GM19438 (cell line): Measurements from ENCODE around the gene SERPIND1.
"Not testable (repeated sequence)": the region's sequence is repeated elsewhere in the genome, so short reads cannot be mapped to it uniquely, and the experiment has no call there.

ENCODE experiments used
- ATAC-seq: cut with Tn5 transposase; IDR thresholded peaks from one replicate; pipeline ENCODE4 v1.9.1; 2021; ENCODE audit warnings: low read depth; ENCODE audit not compliant: unreplicated experiment

The SERPIND1 gene, protein sequence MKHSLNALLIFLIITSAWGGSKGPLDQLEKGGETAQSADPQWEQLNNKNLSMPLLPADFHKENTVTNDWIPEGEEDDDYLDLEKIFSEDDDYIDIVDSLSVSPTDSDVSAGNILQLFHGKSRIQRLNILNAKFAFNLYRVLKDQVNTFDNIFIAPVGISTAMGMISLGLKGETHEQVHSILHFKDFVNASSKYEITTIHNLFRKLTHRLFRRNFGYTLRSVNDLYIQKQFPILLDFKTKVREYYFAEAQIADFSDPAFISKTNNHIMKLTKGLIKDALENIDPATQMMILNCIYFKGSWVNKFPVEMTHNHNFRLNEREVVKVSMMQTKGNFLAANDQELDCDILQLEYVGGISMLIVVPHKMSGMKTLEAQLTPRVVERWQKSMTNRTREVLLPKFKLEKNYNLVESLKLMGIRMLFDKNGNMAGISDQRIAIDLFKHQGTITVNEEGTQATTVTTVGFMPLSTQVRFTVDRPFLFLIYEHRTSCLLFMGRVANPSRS

DNA sequence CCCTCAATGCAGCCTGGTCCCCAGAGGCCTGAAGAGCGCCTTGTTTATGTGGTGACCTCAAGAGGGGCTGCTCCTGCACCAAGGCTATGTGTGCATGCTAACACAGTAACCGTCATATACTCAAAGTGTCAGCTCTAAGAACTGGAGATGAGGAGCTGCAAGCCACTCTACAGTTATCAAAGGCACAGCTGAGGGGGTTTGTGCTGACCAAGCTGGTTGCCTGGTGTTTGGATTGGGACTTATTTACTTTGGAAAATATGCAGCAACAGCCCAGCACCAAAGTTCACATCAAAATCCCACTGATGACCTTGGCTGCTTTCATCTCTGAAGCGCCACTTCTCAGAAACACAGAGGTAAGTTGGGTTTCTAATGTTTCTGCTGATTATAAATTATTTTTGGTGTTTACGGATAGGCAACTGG lies at the start of gene SERPIND1:
SERPIND1 (plus strand) TSS at position 321 of the 420 bp plus-strand sequence. CDS start 5,200 bp downstream, outside the sequence.
- no peak for ATAC-seq

DNA sequence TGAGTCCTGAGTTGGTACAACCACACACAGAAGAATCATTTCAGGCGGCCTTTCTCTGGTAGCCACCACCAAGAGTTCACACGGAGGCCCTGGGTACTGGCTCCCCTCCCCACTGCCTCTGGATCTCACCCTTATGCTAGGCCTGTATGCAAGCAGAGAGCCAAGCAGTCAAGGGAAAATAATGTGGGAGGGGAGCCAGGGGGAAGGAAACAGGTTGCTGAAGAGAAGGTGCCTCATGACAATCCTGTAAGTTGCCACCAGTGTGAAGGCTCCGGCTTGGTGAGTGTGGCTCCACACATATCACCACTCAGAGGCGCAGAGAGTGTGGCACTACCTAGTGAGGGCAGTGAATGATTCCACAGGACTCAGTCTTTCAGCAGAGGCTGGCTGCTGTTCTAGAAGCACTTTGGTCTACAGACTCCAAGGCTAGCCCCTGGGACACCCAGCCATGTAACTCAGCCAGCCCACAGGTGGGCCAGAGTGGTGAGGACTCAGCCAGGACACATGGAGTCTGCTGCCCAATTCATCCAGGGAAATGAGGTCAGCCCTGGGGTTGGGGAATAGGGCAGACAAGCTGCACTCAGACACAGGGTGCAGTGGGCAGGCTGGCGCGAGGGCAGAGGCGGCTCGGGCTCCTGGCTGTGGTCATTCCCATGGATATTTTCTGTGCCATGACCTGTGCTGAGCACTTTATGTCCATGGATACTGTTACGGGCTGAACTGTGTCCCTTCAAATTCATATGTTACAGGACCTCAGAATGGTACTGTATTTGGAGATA lies 49.0 kb upstream of the SERPIND1 start:
- no peak for ATAC-seq

DNA sequence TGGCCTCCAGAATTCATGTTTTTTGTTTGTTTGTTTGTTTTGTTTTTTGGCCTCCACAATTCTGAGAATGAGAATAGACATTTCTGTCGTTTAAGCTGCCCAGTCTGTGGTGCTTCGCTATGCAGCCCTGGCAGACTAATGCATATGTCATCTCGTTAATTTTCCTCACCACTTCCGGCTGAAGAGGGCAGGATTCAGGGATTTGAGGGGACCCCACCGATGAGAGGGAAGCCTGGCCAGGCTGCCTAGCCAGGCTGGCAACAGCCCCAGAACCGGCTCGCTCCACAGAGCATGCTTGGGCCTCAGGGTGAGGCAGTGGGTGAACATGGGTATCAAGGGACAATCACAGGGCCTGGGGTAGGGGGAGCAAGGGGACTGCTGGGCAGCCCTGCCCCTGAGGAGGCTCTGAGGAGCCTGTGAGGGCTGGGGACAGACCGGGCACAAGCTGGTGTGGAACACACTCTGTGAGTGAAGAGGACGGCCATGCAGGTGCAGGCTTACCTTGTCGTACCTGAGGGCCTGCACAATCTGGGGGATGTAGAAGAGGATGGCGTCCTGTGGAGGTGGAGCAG lies 47.8 kb upstream of the SERPIND1 start:
- ATAC-seq = no peak

DNA sequence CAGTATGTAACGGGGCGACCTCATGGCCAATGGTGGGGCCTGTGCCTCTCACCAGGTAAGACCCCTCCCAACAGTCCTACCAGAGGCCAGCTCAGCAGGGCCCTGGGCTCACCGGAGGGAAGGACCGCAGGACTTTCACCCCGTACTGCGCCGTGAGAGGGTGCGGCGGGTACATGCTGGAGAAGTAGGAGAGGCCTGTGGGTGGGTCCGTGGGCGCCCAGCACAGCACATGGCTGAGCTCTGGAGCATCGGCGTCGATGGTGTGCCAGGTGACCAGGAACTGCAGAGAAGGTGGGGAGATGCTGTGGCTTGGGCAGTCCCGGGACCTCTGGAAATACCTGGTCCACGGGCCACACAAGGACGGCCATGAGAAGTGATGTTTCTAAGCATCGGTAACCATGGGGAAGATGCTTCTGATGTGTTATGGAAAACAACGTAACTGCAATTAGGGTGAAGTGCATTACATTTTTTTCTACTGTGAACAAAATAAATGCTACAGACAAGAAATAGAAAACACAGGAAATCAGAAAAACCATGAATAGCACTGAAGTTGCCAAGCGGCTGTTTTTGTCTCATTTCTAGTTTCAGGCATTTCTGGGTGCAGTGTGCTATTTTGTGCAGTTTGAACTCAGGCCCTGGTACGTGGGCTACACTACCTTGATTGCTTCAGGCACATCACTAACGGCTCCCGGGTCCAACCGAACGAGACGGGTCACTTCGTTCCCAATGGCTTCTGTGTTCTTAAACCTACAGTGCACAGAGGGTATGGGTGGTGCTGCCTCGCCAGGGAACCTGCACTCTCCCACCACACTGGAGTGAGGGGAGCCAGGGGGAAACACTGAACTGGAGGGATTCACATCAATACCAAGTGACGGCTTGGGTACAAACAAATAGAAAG lies 46.5 kb upstream of the SERPIND1 start:
- ATAC-seq = no peak

DNA sequence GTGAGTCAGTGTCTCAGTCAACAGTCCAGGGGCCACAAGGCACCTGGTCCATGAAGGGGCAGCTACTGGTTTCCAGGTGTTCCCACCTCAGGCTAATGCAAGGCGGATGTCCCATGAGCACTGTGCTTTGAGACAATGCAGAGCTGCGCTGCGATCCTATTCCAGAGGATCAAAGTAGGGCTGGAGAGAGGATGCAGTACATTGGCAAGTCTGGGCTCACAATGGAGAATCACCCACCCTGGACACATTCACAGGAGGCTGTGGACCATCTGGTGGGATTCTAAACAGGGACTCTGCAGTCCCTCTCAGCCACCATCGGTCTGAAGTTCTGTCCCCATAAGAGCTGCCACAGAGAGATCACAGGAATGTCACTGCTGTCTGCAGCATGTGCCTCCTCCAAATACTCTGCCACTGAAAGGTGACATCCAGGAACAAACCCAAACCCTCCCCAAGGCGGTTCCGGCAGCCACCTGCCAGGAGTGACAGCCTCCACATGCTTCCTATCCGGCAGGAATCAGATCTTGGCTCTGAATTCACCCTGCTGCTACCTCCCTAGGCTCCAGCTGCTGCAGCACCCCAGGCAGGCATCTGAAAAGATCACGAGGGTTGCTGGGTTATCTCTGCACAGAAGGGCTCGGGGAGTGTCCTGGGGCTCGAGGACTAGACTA lies 45.3 kb upstream of the SERPIND1 start:
- no peak for ATAC-seq

DNA sequence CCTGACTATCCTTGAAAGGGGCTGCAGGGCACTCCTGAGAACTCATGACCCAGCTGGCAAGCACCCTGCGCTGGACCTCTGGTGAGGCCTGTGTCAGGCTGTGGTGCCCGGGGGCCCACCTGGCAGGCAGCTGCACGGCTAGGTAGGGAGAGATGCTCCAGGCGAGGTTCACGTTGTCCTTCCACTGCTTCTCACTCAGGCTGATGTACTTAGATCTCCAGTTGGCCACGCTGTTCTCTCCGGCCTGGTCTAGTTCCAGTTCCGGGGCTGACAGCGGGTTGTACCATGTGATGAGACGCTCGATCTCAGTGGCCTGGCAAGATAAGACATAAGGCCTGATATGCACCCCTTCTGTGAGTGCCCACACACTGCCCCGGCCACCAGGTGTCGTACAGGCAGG lies 44.7 kb upstream of the SERPIND1 start:
- no peak for ATAC-seq

DNA sequence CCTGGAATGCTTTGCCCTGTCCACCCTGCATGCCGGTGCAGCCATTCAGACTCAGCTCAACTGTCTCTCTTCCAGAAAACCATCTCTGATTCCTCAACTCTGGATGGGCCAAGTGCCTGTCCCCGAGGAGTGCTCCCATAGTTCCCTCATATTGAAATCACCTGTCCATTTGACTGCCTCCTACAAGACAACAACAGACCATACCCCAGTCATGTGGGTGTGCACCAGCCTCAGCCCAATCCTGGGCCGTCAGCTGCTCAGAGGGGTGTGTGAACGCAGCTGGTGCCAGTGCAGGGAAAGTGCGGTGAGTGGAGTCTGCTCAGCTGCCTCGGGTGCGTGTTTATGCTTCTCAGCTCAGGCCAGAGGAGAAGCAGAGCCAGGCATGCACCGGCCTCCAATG lies 41.5 kb upstream of the SERPIND1 start:
- ATAC-seq = not testable (repeated sequence)

DNA sequence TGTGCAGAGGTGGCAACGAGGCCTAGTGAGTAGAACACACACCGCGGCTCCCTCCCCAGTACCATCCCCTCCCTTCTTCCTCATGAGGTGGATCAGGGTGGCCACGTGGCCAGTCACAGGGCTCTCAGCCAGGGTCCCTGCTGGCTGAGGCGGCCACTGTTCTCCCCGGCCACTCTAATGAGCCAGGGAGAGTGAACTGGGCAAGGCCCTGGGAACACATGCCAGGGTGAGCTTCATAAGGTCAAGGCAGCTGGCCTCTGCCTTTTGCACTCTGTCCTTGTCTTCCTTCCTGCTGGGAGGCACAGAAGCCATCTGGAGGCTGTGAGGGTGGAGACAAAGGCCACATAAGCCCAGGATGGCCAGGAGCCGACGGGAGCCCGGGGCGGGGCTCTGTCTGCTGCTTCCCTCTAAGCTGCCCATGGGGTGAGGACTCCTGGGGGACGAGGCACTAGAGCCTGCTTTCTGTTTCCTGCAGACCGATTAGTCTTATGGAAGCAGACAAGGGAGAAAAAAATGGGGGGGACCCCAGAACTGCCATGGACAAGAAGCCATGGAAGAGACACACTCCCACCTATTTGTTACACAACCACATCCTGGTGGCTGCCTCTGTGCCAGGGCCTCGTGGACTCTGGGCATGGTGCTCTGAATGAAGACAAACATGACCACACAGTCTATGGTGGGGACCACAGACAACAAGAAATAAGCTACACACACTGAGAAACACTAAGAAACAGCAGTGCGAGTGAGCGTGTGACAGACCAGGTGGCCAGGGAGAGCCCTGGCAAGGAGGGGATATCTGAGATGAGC lies 38.4 kb upstream of the SERPIND1 start:
- not testable (repeated sequence) for ATAC-seq

DNA sequence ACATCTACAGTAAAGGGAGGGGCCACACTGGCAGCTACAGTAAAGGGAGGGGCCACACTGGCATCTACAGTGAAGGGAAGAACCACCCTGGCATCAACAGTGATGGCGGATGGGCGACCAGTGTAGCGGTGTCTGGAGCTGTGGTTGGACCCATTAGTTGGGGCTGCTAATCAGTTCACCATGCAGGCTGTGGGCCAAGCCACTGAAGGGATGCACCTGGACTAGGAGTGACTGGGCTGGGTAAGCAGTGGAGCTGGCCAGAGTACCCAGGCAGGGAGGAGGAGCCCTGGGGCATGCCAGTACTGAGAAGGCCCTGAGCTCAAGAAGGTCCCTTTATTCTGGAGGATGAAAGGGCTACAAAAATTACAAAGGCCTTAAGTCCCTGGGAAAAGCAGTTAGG lies 37.0 kb upstream of the SERPIND1 start:
- not testable (repeated sequence) for ATAC-seq

DNA sequence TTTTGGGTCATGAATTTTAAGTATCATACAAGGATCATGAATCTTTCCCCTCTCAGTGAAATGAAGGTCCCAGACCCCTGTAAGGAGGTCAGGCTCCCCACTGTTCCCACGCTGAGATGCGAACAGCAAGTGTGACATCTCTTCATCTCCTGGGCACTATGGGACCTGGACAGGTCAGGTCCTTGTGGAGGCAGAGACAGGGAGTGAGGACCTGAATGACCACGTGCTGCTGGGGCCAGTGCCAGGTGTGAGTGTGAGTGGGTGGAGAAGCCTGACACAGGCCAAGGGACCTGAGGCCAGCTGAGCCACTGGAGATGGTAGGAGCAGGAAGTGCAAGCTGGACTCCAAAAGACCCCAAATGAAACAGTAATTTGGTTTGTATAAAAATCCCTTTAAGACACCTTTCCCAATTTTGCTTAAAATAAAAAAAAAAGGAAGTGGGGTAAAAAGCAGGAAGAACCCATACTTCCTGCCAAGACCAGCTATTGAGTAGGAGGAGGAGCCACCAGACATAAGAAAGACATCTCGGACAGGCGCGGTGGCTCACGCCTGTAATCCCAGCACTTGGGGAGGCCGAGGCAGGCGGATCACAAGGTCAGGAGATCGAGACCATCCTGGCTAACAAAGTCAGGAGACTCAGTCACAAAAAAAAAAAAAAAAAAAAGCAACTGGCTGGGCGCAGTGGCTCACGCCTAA lies 35.4 kb upstream of the SERPIND1 start:
- ATAC-seq = no peak

DNA sequence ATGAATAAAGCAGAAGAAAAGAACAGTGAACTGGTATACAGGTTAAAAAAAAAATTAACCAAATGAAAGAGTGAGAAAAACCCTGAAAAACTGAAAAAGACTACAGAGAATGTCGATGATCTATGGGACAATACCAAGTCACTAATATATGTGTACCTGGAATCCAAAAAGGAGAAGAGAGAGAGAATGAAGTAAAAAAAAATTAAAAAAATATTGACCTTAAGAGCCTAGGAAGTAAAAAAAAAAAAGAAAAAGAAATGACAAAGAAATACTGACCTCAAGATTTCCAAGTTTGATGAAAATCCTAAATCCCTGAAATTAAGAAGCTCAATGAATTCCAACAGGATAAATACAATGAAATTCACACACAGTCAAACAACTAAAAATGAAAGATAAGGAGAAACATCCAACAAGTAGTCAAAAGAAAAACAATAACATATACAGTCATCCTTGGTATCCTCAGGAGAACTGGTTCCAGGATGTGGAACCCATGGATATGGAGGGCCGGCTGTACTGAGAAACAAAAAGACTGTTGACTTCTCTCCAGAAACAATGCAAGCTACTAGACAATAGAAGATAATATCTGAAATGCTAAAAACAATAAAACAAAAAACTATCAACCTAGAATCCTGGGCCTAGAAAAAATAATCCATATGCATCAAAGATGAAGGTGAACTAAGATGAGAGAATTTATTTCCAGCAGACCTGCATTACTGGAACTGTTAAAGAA lies 33.5 kb upstream of the SERPIND1 start:
- no peak for ATAC-seq

DNA sequence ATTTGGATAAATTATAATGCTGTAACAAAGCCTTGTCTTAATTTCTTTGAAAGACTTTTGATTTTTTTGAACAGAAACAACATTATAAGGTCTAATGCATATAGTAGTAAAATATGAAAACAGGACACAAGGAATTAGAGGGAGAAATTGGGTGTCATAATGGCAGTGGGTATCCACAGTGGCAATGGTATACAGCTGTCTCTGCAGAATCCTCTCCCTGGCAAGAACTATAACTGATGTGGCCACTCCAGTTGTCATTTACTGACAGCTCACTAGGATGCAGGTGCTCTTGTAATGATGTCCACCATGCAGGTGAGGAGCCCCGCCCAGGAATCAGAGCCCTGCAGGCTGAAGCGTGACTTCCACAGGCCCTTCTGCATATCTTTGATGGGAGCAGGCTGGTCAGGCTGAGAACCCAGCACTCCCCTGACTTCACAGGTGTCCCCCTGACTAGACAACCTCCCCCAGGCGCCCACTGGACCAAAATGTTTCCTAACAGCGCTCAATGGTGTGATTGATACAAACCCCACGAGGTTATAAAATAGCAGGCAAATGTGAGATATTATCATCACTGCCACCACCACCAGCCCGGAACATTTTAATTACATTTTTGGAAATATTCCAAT lies 32.8 kb upstream of the SERPIND1 start:
- no peak for ATAC-seq

DNA sequence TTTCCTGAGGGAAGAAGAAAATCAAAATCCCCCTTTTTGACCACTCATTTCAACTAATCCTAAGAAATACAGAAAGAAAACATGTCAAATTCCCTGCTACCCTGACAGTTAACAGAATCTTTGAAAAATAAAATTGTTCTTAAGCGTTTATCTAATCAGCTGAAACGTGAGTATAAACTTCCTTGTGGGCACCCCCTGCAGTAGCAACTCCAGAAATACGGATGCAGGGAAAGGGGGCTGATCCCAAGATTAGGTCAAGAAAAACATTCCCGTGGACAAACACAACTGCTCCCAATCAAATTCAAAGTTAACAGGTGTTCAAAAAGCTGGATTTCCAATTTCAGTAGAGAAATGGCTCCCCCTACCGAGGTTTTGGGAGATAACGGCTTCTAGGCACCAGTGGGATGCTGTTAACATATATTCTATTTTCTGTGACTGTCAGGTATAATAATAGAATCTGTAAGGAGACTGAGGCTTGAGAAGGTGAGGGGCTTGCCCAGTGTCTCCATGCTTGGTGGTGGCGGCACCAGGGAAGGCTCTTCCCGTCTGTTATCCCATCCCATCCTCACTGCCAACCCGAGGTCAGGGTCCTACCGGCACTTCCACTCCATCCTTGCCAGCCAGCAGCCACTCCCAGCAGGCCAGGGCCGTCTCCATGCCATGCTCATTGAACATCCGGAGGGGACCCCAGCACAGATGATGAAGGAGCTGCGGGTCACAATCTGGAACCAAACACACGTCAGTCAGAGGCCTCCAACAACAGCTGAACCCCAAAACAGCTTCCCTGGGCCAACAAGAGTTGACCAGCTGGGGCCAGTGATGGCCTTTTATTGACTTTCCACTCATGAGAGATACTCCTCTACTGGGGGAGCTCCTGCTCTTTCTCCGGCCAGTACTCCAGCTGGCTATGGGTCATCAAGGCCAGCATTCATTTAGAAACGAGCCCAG lies 32.0 kb upstream of the SERPIND1 start:
- ATAC-seq = no peak

DNA sequence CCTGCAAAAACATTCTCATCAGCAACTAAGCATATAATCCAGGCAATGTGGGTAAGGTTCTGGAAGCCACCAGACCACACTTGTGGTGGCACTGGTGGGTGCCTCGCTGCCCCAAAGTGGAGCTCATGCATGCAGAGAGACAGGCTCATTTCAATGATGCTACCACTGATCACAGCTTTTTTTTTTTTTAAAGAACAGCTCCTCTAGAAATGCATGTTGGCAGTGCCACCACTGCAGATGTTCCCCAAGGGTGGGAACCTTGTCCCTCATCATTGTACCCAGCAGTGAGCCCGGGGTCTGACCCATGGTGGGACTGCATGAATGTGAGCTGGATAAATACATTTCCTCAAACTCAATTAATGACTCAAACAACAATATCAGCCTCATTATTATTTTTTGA lies 31.1 kb upstream of the SERPIND1 start:
- no peak for ATAC-seq

DNA sequence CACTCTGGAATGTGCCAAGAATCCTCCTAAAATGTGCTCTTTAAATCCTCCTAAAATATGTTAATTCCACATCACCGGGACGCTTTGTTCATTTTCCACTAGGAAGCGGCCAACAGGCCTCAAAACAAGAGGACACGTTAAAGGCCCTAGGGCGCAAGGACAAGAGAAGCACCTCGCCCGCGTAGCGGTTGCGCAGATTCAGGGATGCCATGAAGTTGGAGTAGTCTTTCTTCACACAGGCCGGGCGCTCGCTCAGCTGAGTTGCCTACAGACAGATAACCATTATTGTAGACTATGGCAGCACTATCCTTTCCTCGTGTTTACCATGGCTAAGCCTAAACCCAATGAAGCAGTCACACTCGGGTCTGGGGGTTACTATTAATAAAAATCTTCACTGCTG lies 29.5 kb upstream of the SERPIND1 start:
- no peak for ATAC-seq

DNA sequence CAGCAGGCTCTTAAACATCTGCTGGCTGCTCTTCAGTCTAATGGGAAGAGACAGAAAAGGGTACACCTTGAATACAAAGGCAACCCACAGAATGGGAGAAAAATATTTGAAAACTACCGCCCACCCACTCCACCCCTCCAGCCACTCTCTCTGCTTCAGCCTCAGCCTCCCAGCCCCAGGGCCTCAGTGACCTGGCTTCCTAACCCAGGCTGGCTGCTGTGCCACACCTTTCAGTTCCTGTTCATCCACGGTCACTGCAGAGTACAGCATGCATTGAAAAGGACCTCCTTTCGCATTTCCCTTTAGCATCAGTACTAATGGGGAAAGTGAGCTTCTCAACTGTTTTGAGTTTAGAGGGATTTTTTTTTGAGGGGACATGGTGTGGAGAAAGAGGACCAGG lies 28.8 kb upstream of the SERPIND1 start:
- ATAC-seq = no peak
